Thyroid gland (tissue), 4 donors: ENCODE data around the gene PIK3C2B.

ENCODE experiments used
- CTCF ChIP-seq, 6 experiments: fragments of 200-600 bp in 3 of 6; fragments of 450-650 bp in 3 of 6; sonication (generic) in 3 of 6; IDR thresholded peaks; one replicate each; pipeline ENCODE4 v1.5.1; 2016 to 2019; ENCODE audit warnings: antibody characterized with exemption in 6 of 6, mild to moderate bottlenecking in 2 of 6, inconsistent platforms in 1 of 6, moderate library complexity in 1 of 6
- POLR2A ChIP-seq, 2 donors: fragments of 450-650 bp; IDR thresholded peaks; one replicate each; pipeline ENCODE4 v1.6.1; 2017; ENCODE audit warnings: antibody characterized with exemption in 2 of 2, mild to moderate bottlenecking in 2 of 2, moderate library complexity in 1 of 2

DNA sequence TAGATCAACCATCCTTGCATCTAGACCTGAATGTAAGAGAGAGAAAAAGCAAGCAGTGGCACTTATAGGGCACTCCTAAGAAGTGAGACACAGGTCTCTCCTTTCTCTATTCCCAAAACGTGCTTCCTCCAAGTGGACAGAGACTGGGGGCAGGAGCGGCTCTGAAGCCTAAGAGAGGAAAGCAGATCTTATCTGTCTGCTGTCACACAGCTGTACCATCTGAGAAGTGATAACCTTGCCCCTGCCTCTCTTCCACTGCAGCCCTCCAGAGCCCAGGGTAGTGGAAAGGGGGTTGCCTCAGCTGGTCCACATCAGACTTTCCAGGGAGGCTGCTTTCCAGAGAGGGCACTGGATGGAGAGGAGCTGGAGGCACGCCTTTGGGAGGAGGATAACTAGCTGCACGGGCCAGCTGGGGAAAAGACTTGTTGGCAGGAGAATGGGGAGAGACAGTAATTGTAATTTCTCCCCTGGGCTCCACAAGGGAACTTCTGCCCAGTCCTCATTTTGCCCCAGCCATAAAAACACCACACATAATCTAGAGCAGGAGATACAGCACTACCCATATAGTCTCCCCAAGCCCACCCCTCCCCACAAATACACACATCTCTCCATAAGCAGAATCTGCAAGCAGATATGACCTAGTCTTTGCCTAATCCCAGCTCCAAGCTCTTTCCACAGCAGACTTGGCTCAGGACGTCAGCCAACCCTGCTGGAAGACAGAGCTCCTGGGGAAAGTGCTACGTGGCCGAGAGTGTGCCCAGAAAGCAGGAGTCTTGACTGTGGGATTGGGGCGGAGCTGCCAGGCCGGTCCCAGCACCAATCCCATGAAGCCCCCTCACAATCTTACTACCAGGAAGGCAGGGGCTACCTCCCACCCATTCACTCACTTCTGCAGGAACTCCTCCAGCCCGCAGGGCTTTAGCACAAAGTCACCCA is 31.2 kb downstream of the PIK3C2B start:
- no peak for TF ChIP-seq CTCF (IDR thresholded peaks at IDR 0.05)
- no peak for TF ChIP-seq POLR2A (IDR thresholded peaks at IDR 0.05)
